Upper lobe of left lung (tissue), 6 donors: ENCODE measurements around the gene HIGD1A. TPM values are rescaled to one million over a fixed set of nuclear protein-coding genes. Genes with fewer than 3 reads are reported as not detected.
A peak's percentile ranks its signal among the peaks of the same experiment; 100 is the strongest.

Experiments used
- ATAC-seq, 2 donors: fragments of 200-7000 bp; cut with Tn5 transposase; one replicate each; pipeline ENCODE4 v1.9.1; 2022; ENCODE audit warnings: mild to moderate bottlenecking in 2 of 2, moderate library complexity in 2 of 2; ENCODE audit not compliant: low FRiP score in 2 of 2
- DNase-seq, 2 donors: peaks; one replicate each; pipeline ENCODE4 v3.0.0-alpha.2; 2019 to 2020
- H3K27ac ChIP-seq, 4 donors: fragments of 200-600 bp; sonication (generic); one replicate each; pipeline ENCODE4 v1.5.1; 2016 to 2019
- H3K27me3 ChIP-seq, 4 donors: fragments of 200-600 bp; sonication (generic); one replicate each; pipeline ENCODE4 v1.5.1; 2017 to 2019
- H3K36me3 ChIP-seq, 4 donors: fragments of 200-600 bp; sonication (generic); one replicate each; pipeline ENCODE4 v1.5.1; 2016 to 2019
- H3K4me1 ChIP-seq, 4 donors: fragments of 200-600 bp; sonication (generic); one replicate each; pipeline ENCODE4 v1.5.1; 2018 to 2019
- H3K4me3 ChIP-seq, 4 donors: fragments of 200-600 bp; sonication (generic); one replicate each; pipeline ENCODE4 v1.5.1; 2017 to 2019; ENCODE audit warnings: mild to moderate bottlenecking in 2 of 4, moderate library complexity in 1 of 4
- H3K9me3 ChIP-seq, 4 donors: fragments of 200-600 bp; sonication (generic); one replicate each; pipeline ENCODE4 v1.5.1; 2018 to 2019
- EP300 ChIP-seq, 4 donors: sonication (generic); formaldehyde crosslinking; IDR thresholded peaks; one replicate each; pipeline ENCODE4 v1.5.1; 2017; ENCODE audit warnings: antibody characterized with exemption in 4 of 4, control low read depth in 2 of 4
- POLR2A ChIP-seq, 4 donors: fragments of 450-650 bp; IDR thresholded peaks; one replicate each; pipeline ENCODE4 v1.5.1; 2016 to 2017; ENCODE audit warnings: antibody characterized with exemption in 4 of 4, mild to moderate bottlenecking in 2 of 4
- POLR2AphosphoS5 ChIP-seq, 2 donors: sonication (generic); formaldehyde crosslinking; IDR thresholded peaks; one replicate each; pipeline ENCODE4 v1.5.1; 2017; ENCODE audit warnings: antibody characterized with exemption in 2 of 2
- WGBS, 2 donors: methylation state at CpG; one replicate each; pipeline ENCODE4 v1.1.5; 2017 to 2018; 5-methylcytosine and 5-hydroxymethylcytosine counted together
- total RNA-seq, 6 donors: library from RNA; depleted of rRNA in 4 of 6; stranded (reverse); fragments of >200 nt in 4 of 6; gene quantifications; one replicate each; pipeline versions ENCODE4 v1.1.0 to v1.2.1, GENCODE V29; 2016 to 2021
- TF ChIP-seq, protein P1 (sequence below), 6 experiments: fragments of 450-650 bp in 4 of 6; fragments of 200-600 bp in 2 of 6; sonication (generic) in 2 of 6; IDR thresholded peaks; one replicate each; pipeline ENCODE4 v1.5.1; 2016 to 2019; ENCODE audit warnings: antibody characterized with exemption in 6 of 6
- donor health status: DM: no; HTN: no; CAD: no; lungs with moderate emphysema.
- donor health status: DM: no; HTN: yes; CAD: no; lungs with severe emphysema.

HIGD1A gene
- total RNA-seq, 6 donors from 2014 or later = 26.2 to 108 (median 73.3) TPM

DNA sequence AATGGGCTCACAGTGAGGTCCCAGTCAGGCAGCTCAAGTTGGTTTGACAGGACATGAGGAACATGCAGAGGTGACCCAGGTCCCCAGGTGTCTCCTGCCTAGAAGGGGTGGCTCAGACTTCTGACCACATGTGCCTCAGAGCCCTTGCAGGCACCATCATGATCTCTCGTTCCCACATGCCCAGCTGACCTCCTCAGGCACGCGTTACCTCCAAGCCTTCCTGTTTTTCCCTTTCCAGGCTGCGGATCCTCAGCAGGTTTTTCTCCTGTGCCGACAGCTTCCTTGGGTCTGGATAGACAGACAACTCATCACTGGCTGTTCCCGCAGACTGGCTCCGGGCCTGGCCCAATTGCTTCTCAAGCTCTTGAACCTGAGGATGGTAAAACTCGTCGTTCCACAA lies 61.6 kb downstream of the HIGD1A start:
- H3K27me3 ChIP-seq = no peaks in the 10 kb centered on the region
- WGBS, 2 donors = 94 to 97% methylated on average over 9 of the region's 9 CpGs
- ATAC-seq = no peak
- H3K4me1 ChIP-seq = peaks cover 12 to 29% (median 17%) of the 10 kb centered on the region in 4 donors
- no peak for DNase-seq
- H3K4me3 ChIP-seq = no peak overlapping the region
- no peaks in the 10 kb centered on the region for H3K9me3 ChIP-seq
- no peak overlapping the region for H3K27ac ChIP-seq
- TF ChIP-seq POLR2AphosphoS5 (IDR thresholded peaks at IDR 0.05) = no peak
- TF ChIP-seq, protein P1, sequence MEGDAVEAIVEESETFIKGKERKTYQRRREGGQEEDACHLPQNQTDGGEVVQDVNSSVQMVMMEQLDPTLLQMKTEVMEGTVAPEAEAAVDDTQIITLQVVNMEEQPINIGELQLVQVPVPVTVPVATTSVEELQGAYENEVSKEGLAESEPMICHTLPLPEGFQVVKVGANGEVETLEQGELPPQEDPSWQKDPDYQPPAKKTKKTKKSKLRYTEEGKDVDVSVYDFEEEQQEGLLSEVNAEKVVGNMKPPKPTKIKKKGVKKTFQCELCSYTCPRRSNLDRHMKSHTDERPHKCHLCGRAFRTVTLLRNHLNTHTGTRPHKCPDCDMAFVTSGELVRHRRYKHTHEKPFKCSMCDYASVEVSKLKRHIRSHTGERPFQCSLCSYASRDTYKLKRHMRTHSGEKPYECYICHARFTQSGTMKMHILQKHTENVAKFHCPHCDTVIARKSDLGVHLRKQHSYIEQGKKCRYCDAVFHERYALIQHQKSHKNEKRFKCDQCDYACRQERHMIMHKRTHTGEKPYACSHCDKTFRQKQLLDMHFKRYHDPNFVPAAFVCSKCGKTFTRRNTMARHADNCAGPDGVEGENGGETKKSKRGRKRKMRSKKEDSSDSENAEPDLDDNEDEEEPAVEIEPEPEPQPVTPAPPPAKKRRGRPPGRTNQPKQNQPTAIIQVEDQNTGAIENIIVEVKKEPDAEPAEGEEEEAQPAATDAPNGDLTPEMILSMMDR (IDR thresholded peaks at IDR 0.05) = no peak
- TF ChIP-seq POLR2A (IDR thresholded peaks at IDR 0.05) = no peak
- no peak for TF ChIP-seq EP300 (IDR thresholded peaks at IDR 0.05)
- no peaks in the 10 kb centered on the region for H3K36me3 ChIP-seq

DNA sequence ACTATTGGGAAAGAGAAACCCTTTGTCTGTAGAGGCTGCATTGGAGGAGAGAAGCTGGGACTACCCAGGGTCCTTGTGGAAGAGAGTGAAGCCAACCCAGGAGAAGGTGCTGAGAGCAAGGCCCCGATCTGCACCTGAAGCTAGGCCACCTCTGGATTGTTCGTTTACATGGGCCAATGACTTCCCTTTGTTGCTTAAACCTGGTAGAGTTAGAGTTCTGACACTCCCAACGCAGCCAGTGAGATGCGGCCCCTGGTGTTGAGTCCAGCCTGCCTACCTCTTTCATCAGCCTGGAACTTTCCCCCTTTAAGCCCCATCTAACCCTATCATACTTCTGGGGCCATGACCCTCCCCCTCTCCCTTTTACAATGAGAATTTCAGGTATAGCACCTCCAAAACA lies 62.0 kb downstream of the HIGD1A start:
- Histone ChIP-seq H3K36me3 (no peaks in the 10 kb centered on the region), H3K27me3 (no peaks in the 10 kb centered on the region), H3K9me3 (no peaks in the 10 kb centered on the region), H3K4me1 (peaks cover 9 to 24% (median 17%) of the 10 kb centered on the region in 4 donors), H3K4me3 (no peak overlapping the region), H3K27ac (no peak overlapping the region)
- DNase-seq = no peak
- TF ChIP-seq POLR2A (IDR thresholded peaks at IDR 0.05) (no peak), EP300 (IDR thresholded peaks at IDR 0.05) (no peak), POLR2AphosphoS5 (IDR thresholded peaks at IDR 0.05) (no peak)
- TF ChIP-seq, protein P1 (IDR thresholded peaks at IDR 0.05) = no peak
- ATAC-seq = no peak
- WGBS, 2 donors = 85 to 90% methylated on average over 4 of the region's 4 CpGs

DNA sequence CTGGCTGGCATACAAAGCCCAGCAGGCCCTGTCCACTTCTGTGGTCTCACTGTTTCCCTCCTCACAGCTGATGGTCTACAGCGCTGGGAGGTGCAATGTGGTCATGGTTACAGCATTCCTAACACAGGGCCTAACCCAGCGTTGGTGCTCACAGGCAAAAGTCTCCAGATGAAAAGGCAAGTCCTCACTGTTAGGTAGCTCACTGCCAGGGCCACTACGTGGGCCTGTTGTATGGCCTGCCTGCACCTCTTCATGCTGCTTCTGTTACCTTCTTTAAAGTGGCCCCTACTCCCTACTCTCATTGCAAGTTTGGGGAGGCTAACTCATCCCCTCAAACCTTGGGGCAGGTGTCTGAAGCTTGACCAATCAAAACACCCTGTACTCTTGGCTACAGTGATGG lies 62.5 kb downstream of the HIGD1A start:
- H3K27ac ChIP-seq = no peak overlapping the region

DNA sequence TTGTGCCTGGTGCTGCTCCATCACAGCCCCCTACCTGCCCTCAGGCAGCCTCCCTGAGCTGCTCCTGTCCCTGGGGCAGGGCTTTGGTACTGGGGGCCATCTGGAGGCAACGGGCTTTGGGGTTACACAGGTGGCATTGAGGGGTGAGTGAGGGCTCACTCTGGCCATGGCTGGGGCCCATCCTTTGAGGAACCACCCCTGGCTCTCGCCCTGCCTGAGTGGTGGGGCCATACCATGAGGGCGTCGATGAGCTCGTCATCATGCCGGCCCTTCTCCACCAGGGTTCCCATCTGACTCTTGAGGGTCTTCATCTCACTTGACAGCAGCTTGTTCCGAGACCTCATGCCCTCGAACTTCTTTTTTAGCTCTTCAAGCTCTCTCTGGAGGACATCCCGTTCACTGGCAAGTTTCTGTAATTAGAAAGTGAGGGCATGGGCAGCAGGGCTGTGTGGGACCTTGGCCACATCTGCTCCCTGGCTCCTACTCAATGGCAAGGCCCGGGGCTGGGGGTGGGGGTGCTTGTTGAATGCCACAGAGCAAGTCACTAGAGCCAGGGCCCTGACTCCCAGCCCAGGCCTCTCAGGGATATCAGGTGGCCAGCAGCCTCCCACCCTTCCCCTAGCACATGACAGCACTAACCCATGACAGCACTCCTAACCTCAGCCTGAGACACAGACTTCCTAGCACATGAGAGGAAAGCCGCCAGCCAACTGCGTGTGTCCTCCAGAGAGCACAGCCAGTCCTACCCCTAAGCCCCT lies 64.7 kb downstream of the HIGD1A start:
- no peak for DNase-seq

More for the DNA sequence above, 62.5 kb downstream of the HIGD1A start:
- WGBS, 2 donors = 76 to 90% methylated on average over 2 to 3 of the region's 3 CpGs
- no peak overlapping the region for H3K4me3 ChIP-seq
- DNase-seq = no peak
- H3K9me3 ChIP-seq = no peaks in the 10 kb centered on the region
- no peak for ATAC-seq
- peaks cover 9 to 20% (median 16%) of the 10 kb centered on the region in 4 donors for H3K4me1 ChIP-seq
- H3K27me3 ChIP-seq = no peaks in the 10 kb centered on the region
- H3K36me3 ChIP-seq = no peaks in the 10 kb centered on the region
- TF ChIP-seq, protein P1 (IDR thresholded peaks at IDR 0.05) = no peak
- TF ChIP-seq POLR2AphosphoS5 (IDR thresholded peaks at IDR 0.05) = no peak
- TF ChIP-seq POLR2A (IDR thresholded peaks at IDR 0.05) = no peak
- no peak for TF ChIP-seq EP300 (IDR thresholded peaks at IDR 0.05)

DNA sequence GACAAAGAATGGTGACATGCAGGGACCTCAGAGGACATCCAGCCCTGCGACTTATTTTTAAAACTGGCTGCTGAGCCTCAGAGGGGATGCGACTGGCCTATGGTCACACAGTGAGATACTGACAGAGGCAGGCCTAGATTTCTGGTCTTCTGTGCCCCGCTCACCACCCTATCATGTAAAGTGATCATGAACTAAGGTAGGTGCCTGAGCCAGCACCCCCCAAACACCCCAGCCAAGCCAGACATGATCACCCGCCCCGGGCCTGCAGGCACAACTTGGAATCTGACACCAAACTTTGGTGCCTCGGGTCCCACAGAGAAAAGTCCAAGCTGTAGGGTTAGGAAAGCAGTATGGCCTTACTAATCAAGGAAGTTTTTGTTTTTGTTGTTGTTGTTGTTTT lies 67.8 kb downstream of the HIGD1A start:
- Histone ChIP-seq H3K27ac (no peak overlapping the region), H3K27me3 (no peaks in the 10 kb centered on the region), H3K9me3 (no peaks in the 10 kb centered on the region), H3K4me1 (no peaks in the 10 kb centered on the region), H3K36me3 (no peaks in the 10 kb centered on the region), H3K4me3 (no peak overlapping the region)
- TF ChIP-seq EP300 (IDR thresholded peaks at IDR 0.05) = no peak
- TF ChIP-seq POLR2AphosphoS5 (IDR thresholded peaks at IDR 0.05) = no peak
- TF ChIP-seq, protein P1 (IDR thresholded peaks at IDR 0.05) = no peak
- ATAC-seq (no peak), DNase-seq (no peak)
- 90 to 91% methylated on average over 5 to 6 of the region's 6 CpGs for WGBS, 2 donors

More for the DNA sequence above, 64.7 kb downstream of the HIGD1A start:
- H3K9me3 ChIP-seq = no peaks in the 10 kb centered on the region
- no peak for TF ChIP-seq EP300 (IDR thresholded peaks at IDR 0.05)
- no peaks in the 10 kb centered on the region for H3K27me3 ChIP-seq
- H3K4me1 ChIP-seq = peaks cover 0 to 3% (median 0%) of the 10 kb centered on the region in 4 donors
- ATAC-seq = peak; percentile 4 to 23
- 87 to 88% methylated on average over 10 to 12 of the region's 12 CpGs for WGBS, 2 donors
- no peak overlapping the region for H3K27ac ChIP-seq
- H3K4me3 ChIP-seq = no peak overlapping the region
- no peaks in the 10 kb centered on the region for H3K36me3 ChIP-seq
